Ascending aorta (tissue), 2 donors: ENCODE measurements around the gene C11orf97. TPM values are rescaled to one million over a fixed set of nuclear protein-coding genes. Genes with fewer than 3 reads are reported as not detected.

Experiments used
- DNase-seq, 2 donors: peaks; one replicate each; pipeline ENCODE4 v3.0.0-alpha.2; 2019; ENCODE audit warnings: low spot score in 2 of 2
- H3K27ac ChIP-seq, 2 donors: fragments of 200-600 bp; sonication (generic); one replicate each; pipeline ENCODE4 v1.5.1; 2016 to 2017; ENCODE audit warnings: mild to moderate bottlenecking in 1 of 2
- H3K27me3 ChIP-seq: fragments of 200-600 bp; sonication (generic); one replicate; pipeline ENCODE4 v1.5.1; 2017
- H3K36me3 ChIP-seq, 2 donors: fragments of 200-600 bp; sonication (generic); one replicate each; pipeline ENCODE4 v1.5.1; 2016
- H3K4me1 ChIP-seq, 2 donors: fragments of 200-600 bp; sonication (generic); one replicate each; pipeline ENCODE4 v1.5.1; 2016 to 2017; ENCODE audit warnings: mild to moderate bottlenecking in 1 of 2
- H3K4me3 ChIP-seq, 2 donors: fragments of 200-600 bp; sonication (generic); one replicate each; pipeline ENCODE4 v1.5.1; 2016 to 2017; ENCODE audit warnings: mild to moderate bottlenecking in 1 of 2
- H3K9me3 ChIP-seq, 2 donors: fragments of 200-600 bp; sonication (generic); one replicate each; pipeline ENCODE4 v1.5.1; 2016
- CTCF ChIP-seq, 3 experiments: fragments of 200-600 bp in 2 of 3; fragments of 450-650 bp in 1 of 3; sonication (generic) in 2 of 3; IDR thresholded peaks; one replicate each; pipeline ENCODE4 v1.5.1; 2016 to 2019; ENCODE audit warnings: antibody characterized with exemption in 3 of 3, mild to moderate bottlenecking in 1 of 3, moderate library complexity in 1 of 3
- intact Hi-C: fragments of 100-400 bp; cut with DNase I; formaldehyde crosslinking; loops from one replicate; pipeline ENCODE4 v1.15.1; 2023
- total RNA-seq: library from RNA; depleted of rRNA; stranded (reverse); fragments of >200 nt; gene quantifications from one replicate; pipeline ENCODE4 v1.1.0, GENCODE V29; 2016

Gene C11orf97
- total RNA-seq, 1 donor from 2014 or later, result not detected

- Histone ChIP-seq H3K27me3 (no peaks in the 10 kb centered on the region), H3K9me3 (no peaks in the 10 kb centered on the region), H3K4me1 (no peaks in the 10 kb centered on the region), H3K27ac (no peak overlapping the region), H3K36me3 (no peaks in the 10 kb centered on the region), H3K4me3 (no peak overlapping the region)
- intact Hi-C loops, result no loop called here
- DNase-seq, result no peak
- TF ChIP-seq CTCF (IDR thresholded peaks at IDR 0.05), result no peak
Observed at GRCh38 chr11:94526645-94527438, 14.6 kb downstream of the C11orf97 start.

GRCh38 chr11:94528551-94528950, 16.3 kb downstream of the C11orf97 start:
- no peak for DNase-seq
- intact Hi-C loops, result no loop called here
- no peak for TF ChIP-seq CTCF (IDR thresholded peaks at IDR 0.05)

GRCh38 chr11:94532211-94532610, 19.9 kb downstream of the C11orf97 start:
- Histone ChIP-seq H3K36me3 (no peaks in the 10 kb centered on the region), H3K27ac (peak overlapping the region; percentile 26 to 77), H3K4me3 (no peak overlapping the region), H3K9me3 (no peaks in the 10 kb centered on the region), H3K27me3 (no peaks in the 10 kb centered on the region), H3K4me1 (peaks cover 0 to 33% of the 10 kb centered on the region in 2 donors)
- DNase-seq, result no peak
- intact Hi-C loops, result no loop called here
- no peak for TF ChIP-seq CTCF (IDR thresholded peaks at IDR 0.05)

More at GRCh38 chr11:94528551-94528950, 16.3 kb downstream of the C11orf97 start:
- H3K27ac ChIP-seq, result no peak overlapping the region
- peaks cover 0 to 5% of the 10 kb centered on the region in 2 donors for H3K4me1 ChIP-seq
- no peaks in the 10 kb centered on the region for H3K9me3 ChIP-seq
- no peaks in the 10 kb centered on the region for H3K36me3 ChIP-seq
- no peaks in the 10 kb centered on the region for H3K27me3 ChIP-seq
- no peak overlapping the region for H3K4me3 ChIP-seq

- Histone ChIP-seq H3K27ac (peak overlapping the region; percentile 77 to 80), H3K9me3 (no peaks in the 10 kb centered on the region), H3K27me3 (no peaks in the 10 kb centered on the region), H3K4me1 (peaks cover 0 to 39% of the 10 kb centered on the region in 2 donors), H3K4me3 (peak overlapping the region; percentile 27 to 39), H3K36me3 (no peaks in the 10 kb centered on the region)
- TF ChIP-seq CTCF (IDR thresholded peaks at IDR 0.05), result no peak
- DNase-seq, result no peak
- intact Hi-C loops, result no loop called here
Observed at GRCh38 chr11:94533206-94533605, 20.9 kb downstream of the C11orf97 start.

GRCh38 chr11:94533696-94534630, 21.7 kb downstream of the C11orf97 start:
- DNase-seq, result no peak
- peaks cover 0 to 39% of the 10 kb centered on the region in 2 donors for H3K4me1 ChIP-seq
- intact Hi-C loops, result no loop called here
- no peaks in the 10 kb centered on the region for H3K36me3 ChIP-seq
- no peaks in the 10 kb centered on the region for H3K9me3 ChIP-seq
- no peaks in the 10 kb centered on the region for H3K27me3 ChIP-seq
- H3K27ac ChIP-seq, result peak overlapping the region; percentile 77 to 80
- TF ChIP-seq CTCF (IDR thresholded peaks at IDR 0.05), result no peak
- H3K4me3 ChIP-seq, result peak overlapping the region; percentile 27 to 39
